Measurements from ENCODE around the gene PAGR1. TPM values are rescaled to one million over a fixed set of nuclear protein-coding genes. Genes with fewer than 3 reads are reported as not detected.
A peak's percentile ranks its signal among the peaks of the same experiment; 100 is the strongest.
"Not testable (repeated sequence)": the region's sequence is repeated elsewhere in the genome, so short reads cannot be mapped to it uniquely, and the experiment has no call there.

The PAGR1 gene
- total RNA-seq, 1 donor from 2014 or later = 12.9 TPM

DNA sequence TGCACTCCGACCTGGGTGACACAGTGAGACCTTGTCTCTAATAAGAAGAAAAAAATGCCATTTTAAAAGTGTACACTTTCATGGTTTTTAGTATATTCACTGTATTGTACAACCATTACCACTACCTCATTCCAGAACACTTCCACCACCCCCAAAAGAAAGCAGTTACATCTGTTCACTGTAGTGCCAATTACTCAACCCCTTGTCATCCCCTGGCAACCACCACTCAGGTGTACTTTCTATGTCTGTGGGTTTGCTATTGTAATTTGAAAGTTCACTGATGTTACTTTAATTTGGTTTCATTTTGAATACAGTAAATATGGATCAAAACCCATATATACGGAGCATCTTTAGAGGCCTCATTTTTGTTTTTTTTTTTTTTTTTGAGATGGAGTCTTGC is 31.8 kb upstream of the PAGR1 start:
- H3K27ac ChIP-seq (replicated peaks) = no peak overlapping the region
- H3K9me3 ChIP-seq (replicated peaks) = no peaks in the 10 kb centered on the region
- TF ChIP-seq, protein P1, sequence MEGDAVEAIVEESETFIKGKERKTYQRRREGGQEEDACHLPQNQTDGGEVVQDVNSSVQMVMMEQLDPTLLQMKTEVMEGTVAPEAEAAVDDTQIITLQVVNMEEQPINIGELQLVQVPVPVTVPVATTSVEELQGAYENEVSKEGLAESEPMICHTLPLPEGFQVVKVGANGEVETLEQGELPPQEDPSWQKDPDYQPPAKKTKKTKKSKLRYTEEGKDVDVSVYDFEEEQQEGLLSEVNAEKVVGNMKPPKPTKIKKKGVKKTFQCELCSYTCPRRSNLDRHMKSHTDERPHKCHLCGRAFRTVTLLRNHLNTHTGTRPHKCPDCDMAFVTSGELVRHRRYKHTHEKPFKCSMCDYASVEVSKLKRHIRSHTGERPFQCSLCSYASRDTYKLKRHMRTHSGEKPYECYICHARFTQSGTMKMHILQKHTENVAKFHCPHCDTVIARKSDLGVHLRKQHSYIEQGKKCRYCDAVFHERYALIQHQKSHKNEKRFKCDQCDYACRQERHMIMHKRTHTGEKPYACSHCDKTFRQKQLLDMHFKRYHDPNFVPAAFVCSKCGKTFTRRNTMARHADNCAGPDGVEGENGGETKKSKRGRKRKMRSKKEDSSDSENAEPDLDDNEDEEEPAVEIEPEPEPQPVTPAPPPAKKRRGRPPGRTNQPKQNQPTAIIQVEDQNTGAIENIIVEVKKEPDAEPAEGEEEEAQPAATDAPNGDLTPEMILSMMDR (IDR thresholded peaks at IDR 0.05; ENCODE audit: borderline replicate concordance) = no peak
- intact Hi-C loops (cut with micrococcal nuclease) = no loop called here
- H3K36me3 ChIP-seq = no peaks in the 10 kb centered on the region
- no peak overlapping the region for H3K4me3 ChIP-seq
- peaks cover 12% of the 10 kb centered on the region for H3K27me3 ChIP-seq (ENCODE audit: low read depth)
- H3K4me1 ChIP-seq = peaks cover 11% of the 10 kb centered on the region
- DNase-seq = no peak

GRCh38 chr16:29784901-29785500 is 31.0 kb upstream of the PAGR1 start:
- H3K27ac ChIP-seq (replicated peaks) = peak overlapping the region; percentile 34

DNA sequence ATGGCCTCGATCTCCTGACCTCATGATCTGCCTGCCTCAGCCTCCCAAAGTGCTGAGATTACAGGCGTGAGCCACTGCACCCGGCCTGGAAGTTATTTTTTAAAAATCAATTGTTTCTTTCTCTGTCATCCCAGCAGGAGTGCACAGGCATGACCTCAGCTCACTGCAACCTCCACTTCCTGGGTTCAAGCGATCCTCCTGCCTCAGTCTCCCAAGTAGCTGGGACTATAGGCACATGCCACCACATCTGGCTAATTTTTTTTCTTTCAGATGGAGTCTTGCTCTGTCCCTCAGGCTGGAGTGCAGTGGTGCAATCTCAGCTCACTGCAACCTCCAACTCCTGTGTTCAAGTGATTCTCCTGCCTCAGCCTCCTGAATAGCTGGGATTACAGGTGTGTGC is 28.8 kb upstream of the PAGR1 start:
- H3K27ac ChIP-seq (replicated peaks); H3K27me3 ChIP-seq (ENCODE audit: low read depth); H3K9me3 ChIP-seq (replicated peaks); DNase-seq; intact Hi-C loops (cut with micrococcal nuclease); H3K36me3 ChIP-seq; H3K4me3 ChIP-seq: not testable (repeated sequence)
- H3K4me1 ChIP-seq = peaks cover 33% of the 10 kb centered on the region

More at GRCh38 chr16:29784901-29785500, 31.0 kb upstream of the PAGR1 start:
- peaks cover 17% of the 10 kb centered on the region for H3K4me1 ChIP-seq
- H3K4me3 ChIP-seq = peak overlapping the region; percentile 53
- H3K9me3 ChIP-seq (replicated peaks) = no peaks in the 10 kb centered on the region
- peaks cover 3% of the 10 kb centered on the region for H3K27me3 ChIP-seq (ENCODE audit: low read depth)
- H3K36me3 ChIP-seq = no peaks in the 10 kb centered on the region
- DNase-seq = peak; percentile 79
- TF ChIP-seq, protein P1 (IDR thresholded peaks at IDR 0.05; ENCODE audit: borderline replicate concordance) = peak; percentile 92
- intact Hi-C loops (cut with micrococcal nuclease) = no loop called here

- Histone ChIP-seq H3K4me3 (peak overlapping the region; percentile 93), H3K36me3 (no peaks in the 10 kb centered on the region), H3K4me1 (peaks cover 32% of the 10 kb centered on the region), H3K27me3 (ENCODE audit: low read depth) (no peaks in the 10 kb centered on the region), H3K27ac (replicated peaks) (peak overlapping the region; percentile 94), H3K9me3 (replicated peaks) (no peaks in the 10 kb centered on the region)
- no peak for DNase-seq
- TF ChIP-seq, protein P1 (IDR thresholded peaks at IDR 0.05; ENCODE audit: borderline replicate concordance) = no peak
- intact Hi-C loops (cut with micrococcal nuclease) = no loop called here
Measured at GRCh38 chr16:29789775-29790182, 26.2 kb upstream of the PAGR1 start.

DNA sequence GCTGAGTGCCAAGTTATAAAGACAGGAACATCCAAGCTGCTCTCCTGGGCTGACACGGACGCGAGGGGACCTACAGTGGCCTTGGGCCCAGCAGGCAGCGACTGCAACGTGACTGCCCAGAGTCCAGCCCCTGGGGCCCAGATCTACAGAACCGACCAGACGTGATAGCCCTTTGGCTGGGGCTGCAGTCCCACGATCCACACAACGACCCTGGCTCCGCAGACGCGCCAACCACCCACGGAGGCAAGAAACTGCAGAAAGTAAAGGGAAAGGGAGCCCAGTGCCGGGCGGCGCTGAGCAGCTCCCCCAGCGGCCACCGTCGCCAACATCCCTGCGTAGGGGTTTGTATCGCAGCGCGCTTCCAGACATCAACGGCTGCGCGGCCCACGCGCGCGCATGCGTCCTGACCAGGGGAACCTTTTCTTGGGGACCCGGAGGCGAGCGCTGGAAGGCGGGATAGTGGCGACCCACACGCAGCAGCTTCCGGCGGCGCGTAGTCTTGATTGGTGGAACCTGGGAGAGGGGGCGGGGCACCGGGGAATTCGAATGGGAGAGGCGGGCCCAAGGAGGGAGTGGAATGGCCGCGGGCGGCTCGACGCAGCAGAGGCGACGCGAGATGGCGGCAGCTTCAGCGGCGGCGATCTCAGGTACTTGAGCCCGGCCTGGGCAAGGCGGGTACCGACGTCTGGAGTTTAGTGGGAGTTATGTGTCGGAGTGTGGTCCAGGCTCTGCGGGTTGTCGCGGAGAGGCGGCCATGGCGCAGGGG is 25.6 kb upstream of the PAGR1 start, which contains the start of gene KIF22:
KIF22 (plus strand) TSS at position 569 of the 766 bp plus-strand sequence; CDS start at position 578, 9 bp downstream.
- TF ChIP-seq, protein P1 (IDR thresholded peaks at IDR 0.05; ENCODE audit: borderline replicate concordance) = peak; percentile 82
- Histone ChIP-seq H3K4me3 (peak within 1 kb of the TSS; percentile 93), H3K9me3 (replicated peaks) (no peaks in the 10 kb centered on the region), H3K4me1 (peaks cover 26% of the 10 kb centered on the region), H3K27ac (replicated peaks) (peak within 1 kb of the TSS; percentile 94), H3K36me3 (no peaks in the 10 kb centered on the region), H3K27me3 (ENCODE audit: low read depth) (no peaks in the 10 kb centered on the region)
- intact Hi-C loops (cut with micrococcal nuclease) = no loop called here
- peak; percentile 99 for DNase-seq
